Testis (tissue), 3 donors: ENCODE measurements around the gene LCMT2. TPM values are rescaled to one million over a fixed set of nuclear protein-coding genes. Genes with fewer than 3 reads are reported as not detected.

Source experiments
- DNase-seq: peaks from one replicate; pipeline ENCODE4 v3.0.0-alpha.2; 2019
- H3K27ac ChIP-seq, 2 donors: fragments of 200-600 bp; sonication (generic); one replicate each; pipeline ENCODE4 v1.5.1; 2019
- H3K27me3 ChIP-seq: fragments of 200-600 bp; sonication (generic); one replicate; pipeline ENCODE4 v1.5.1; 2019
- H3K36me3 ChIP-seq: fragments of 200-600 bp; sonication (generic); one replicate; pipeline ENCODE4 v1.5.1; 2017; ENCODE audit warnings: low read depth; ENCODE audit errors: missing control alignments
- H3K4me1 ChIP-seq: fragments of 200-600 bp; sonication (generic); one replicate; pipeline ENCODE4 v1.5.1; 2019
- H3K4me3 ChIP-seq, 2 donors: fragments of 200-600 bp; sonication (generic); one replicate each; pipeline ENCODE4 v1.5.1; 2017 to 2019
- H3K9me3 ChIP-seq: fragments of 200-600 bp; sonication (generic); one replicate; pipeline ENCODE4 v1.5.1; 2017
- CTCF ChIP-seq, 3 experiments: fragments of 450-650 bp in 2 of 3; fragments of 200-600 bp in 1 of 3; sonication (generic) in 1 of 3; IDR thresholded peaks; one replicate each; pipeline ENCODE4 v1.5.1; 2016 to 2019; ENCODE audit warnings: antibody characterized with exemption in 3 of 3, mild to moderate bottlenecking in 2 of 3, moderate library complexity in 1 of 3
- POLR2A ChIP-seq: fragments of 450-650 bp; IDR thresholded peaks from one replicate; pipeline ENCODE4 v1.6.1; 2017; ENCODE audit warnings: antibody characterized with exemption, mild to moderate bottlenecking, moderate library complexity
- WGBS, 2 donors: methylation state at CpG; one replicate each; pipeline ENCODE4 v1.1.5; 2018; 5-methylcytosine and 5-hydroxymethylcytosine counted together
- intact Hi-C: fragments of 100-400 bp; cut with DNase I; formaldehyde crosslinking; loops from one replicate; pipeline ENCODE4 v1.15.1; 2023; ENCODE audit warnings: low total_unique reads
- polyA plus RNA-seq: library from polyadenylated mRNA; stranded (reverse); fragments of 350-450 nt; fragmentation: Illumina TruSeq; extraction: RNeasy Lipid Tissue Mini Kit (QIAGEN cat#74804); gene quantifications from one replicate; pipeline ENCODE4 v1.2.3, GENCODE V29; 2014; ENCODE audit warnings: low read depth, low replicate concordance; ENCODE audit not compliant: insufficient read depth
- total RNA-seq, 2 donors: library from RNA; depleted of rRNA; stranded (reverse); fragments of >200 nt; gene quantifications; one replicate each; pipeline ENCODE4 v1.2.3, GENCODE V29; 2016

The LCMT2 gene
- total and polyA plus RNA-seq, 3 donors from 2014 or later = 5.2 to 9.1 (median 6.4) TPM

DNA sequence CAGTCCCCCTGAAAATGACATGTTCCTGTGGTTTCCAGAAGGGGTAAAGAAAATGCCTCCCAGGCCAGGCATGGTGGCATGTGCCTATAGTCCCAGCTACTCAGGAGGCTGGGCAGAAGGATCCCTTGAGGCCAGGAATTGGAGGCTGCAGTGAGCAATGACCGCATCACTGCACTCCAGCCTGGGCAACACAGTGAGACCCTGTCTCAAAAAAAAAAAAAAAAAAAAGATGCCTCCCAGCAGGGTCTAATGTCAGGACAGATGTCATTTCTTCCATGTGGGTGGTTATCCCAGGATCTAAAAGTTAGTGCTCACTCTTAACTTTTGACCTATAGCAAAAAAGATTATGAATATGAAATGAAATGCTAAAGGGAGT lies 13.4 kb downstream of the LCMT2 start:
- WGBS, 2 donors = 91 to 100% methylated on average over 1 of the region's 1 CpG

DNA sequence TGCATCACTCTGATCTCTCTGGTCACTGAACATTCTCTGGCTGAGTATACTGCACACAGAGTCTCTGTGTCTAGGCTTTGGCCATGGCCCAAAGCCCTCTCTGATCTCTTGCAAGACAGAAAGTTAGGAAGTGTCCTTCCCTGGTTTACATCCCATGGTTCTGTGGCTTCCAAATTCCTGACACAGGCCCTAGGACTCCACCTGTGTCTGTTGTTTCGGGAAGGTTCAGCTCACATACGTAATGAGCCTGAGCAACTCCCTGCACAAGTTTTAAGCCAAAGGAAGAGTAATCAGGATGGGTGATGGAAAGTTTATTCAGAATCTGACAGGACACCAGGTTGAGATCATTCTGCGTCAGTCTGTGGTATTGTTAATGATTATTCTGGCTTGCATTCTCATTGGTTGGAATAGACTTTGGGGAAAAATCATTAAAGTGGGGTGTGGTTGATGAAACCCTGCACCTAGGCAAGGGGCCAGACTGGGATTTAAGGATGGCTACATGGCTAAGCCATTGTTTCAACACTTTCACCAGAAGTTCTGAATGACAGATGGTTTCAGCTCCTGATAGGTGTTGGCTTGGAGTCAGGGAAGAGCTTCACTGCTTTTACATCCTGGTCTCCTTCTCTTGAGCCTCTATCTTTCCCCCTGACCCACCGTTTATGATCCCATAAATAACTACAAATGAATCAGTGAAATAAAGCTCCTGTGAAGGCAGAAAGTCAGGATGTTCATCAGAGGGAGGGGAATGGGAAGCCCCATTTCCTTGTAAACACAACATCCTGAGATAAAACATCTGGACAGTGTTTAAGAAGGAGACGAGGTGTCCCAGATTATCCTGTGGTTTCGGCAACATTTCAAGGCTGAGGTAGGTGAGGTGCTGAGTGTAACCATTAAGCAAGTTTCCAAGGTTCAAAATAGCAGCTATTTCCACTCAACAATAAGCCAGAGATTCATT lies 14.1 kb downstream of the LCMT2 start:
- no peak overlapping the region for H3K27ac ChIP-seq

More for the DNA sequence above, 13.4 kb downstream of the LCMT2 start:
- no peaks in the 10 kb centered on the region for H3K9me3 ChIP-seq
- no peak for DNase-seq
- no peak overlapping the region for H3K27ac ChIP-seq
- intact Hi-C loops = no loop called here
- H3K4me3 ChIP-seq = no peak overlapping the region
- peaks cover 3% of the 10 kb centered on the region for H3K4me1 ChIP-seq
- TF ChIP-seq CTCF (IDR thresholded peaks at IDR 0.05) (no peak), POLR2A (no peak)
- no peaks in the 10 kb centered on the region for H3K36me3 ChIP-seq
- no peaks in the 10 kb centered on the region for H3K27me3 ChIP-seq

GRCh38 chr15:43314171-43314570 lies 16.2 kb downstream of the LCMT2 start:
- peaks cover 3% of the 10 kb centered on the region for H3K4me1 ChIP-seq
- H3K27me3 ChIP-seq = no peaks in the 10 kb centered on the region
- no peak overlapping the region for H3K4me3 ChIP-seq
- intact Hi-C loops = no loop called here
- H3K27ac ChIP-seq = no peak overlapping the region
- WGBS, 2 donors = 75 to 80% methylated on average over 3 of the region's 3 CpGs
- H3K36me3 ChIP-seq = no peaks in the 10 kb centered on the region
- DNase-seq = no peak
- TF ChIP-seq CTCF (IDR thresholded peaks at IDR 0.05) (no peak), POLR2A (no peak)
- H3K9me3 ChIP-seq = no peaks in the 10 kb centered on the region

More for the DNA sequence above, 14.1 kb downstream of the LCMT2 start:
- intact Hi-C loops = no loop called here
- DNase-seq = peak; percentile 15
- no peaks in the 10 kb centered on the region for H3K36me3 ChIP-seq
- no peak overlapping the region for H3K4me3 ChIP-seq
- 46 to 47% methylated on average over 6 of the region's 6 CpGs for WGBS, 2 donors
- no peaks in the 10 kb centered on the region for H3K27me3 ChIP-seq
- no peaks in the 10 kb centered on the region for H3K9me3 ChIP-seq
- no peak for TF ChIP-seq CTCF (IDR thresholded peaks at IDR 0.05)
- no peak for TF ChIP-seq POLR2A
- H3K4me1 ChIP-seq = peaks cover 3% of the 10 kb centered on the region

DNA sequence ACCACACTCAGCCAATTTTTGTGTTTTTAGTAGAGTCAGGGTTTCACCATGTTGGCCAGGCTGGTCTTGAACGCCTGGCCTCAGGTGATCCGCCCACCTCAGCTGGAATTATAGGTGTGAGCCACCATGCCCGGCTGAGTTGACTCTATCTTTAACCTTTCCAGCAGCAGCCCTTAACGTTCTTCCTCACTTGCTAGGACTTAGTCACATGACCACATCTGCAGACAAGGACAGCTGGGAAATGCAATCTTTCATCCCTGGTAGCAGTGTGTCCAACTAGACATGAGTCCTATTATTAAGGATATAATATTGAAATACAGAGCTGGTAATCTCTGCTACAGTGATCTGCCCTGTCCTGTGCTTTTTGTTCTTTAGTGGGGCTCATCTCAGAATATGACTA lies 18.0 kb downstream of the LCMT2 start:
- peaks cover 3% of the 10 kb centered on the region for H3K4me1 ChIP-seq
- TF ChIP-seq POLR2A (no peak), CTCF (IDR thresholded peaks at IDR 0.05) (no peak)
- intact Hi-C loops = no loop called here
- DNase-seq = no peak
- no peak overlapping the region for H3K27ac ChIP-seq
- H3K9me3 ChIP-seq = no peaks in the 10 kb centered on the region
- H3K36me3 ChIP-seq = no peaks in the 10 kb centered on the region
- H3K27me3 ChIP-seq = no peaks in the 10 kb centered on the region
- H3K4me3 ChIP-seq = no peak overlapping the region
- 64 to 76% methylated on average over 4 of the region's 4 CpGs for WGBS, 2 donors
